KOPT-K1 (cell line): ENCODE results near the gene UGT1A5.
"Not testable (repeated sequence)": the region's sequence is repeated elsewhere in the genome, so short reads cannot be mapped to it uniquely, and the experiment has no call there.

Experiments
- H3K27ac ChIP-seq: fragments of 200-600 bp; sonication (generic); 2 replicates; pipeline ENCODE4 v1.5.1; 2016; ENCODE audit warnings: antibody characterized with exemption, mild to moderate bottlenecking, low read depth, low read length; ENCODE audit not compliant: poor library complexity, severe bottlenecking
- H3K36me3 ChIP-seq: fragments of 200-600 bp; sonication (generic); 2 replicates; pipeline ENCODE4 v1.5.1; 2017; ENCODE audit warnings: antibody characterized with exemption, mild to moderate bottlenecking, low read length, moderate library complexity; ENCODE audit not compliant: insufficient read depth
- H3K9me3 ChIP-seq: fragments of 200-600 bp; sonication (generic); 2 replicates; pipeline ENCODE4 v1.5.1; 2017; ENCODE audit warnings: antibody characterized with exemption, low read length, mild to moderate bottlenecking; ENCODE audit not compliant: insufficient read depth, poor library complexity, severe bottlenecking

Gene UGT1A5

GRCh38 chr2:233688341-233688740, 24.4 kb upstream of the UGT1A5 start:
- no peaks in the 10 kb centered on the region for H3K36me3 ChIP-seq
- H3K27ac ChIP-seq = no peak overlapping the region
- no peaks in the 10 kb centered on the region for H3K9me3 ChIP-seq

DNA sequence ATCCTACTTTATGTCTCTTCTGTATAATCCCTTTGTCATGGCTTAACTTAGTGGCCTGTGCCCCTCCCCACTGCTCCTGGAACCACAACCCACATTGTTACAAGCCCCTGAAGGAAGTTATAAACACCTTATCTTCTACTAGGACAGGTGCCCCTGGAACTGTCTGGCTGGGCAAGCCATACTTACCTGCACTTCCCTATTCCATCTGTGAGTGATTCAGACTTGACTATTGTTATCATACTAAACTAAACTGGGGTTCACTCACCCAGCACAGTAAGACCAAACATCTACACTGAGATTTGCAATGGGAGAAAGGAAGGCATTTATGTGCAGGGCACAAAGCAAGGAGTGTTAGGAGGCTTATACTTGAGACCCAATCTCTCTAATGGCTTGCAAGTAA, 23.7 kb upstream of the UGT1A5 start:
- no peaks in the 10 kb centered on the region for H3K36me3 ChIP-seq
- H3K27ac ChIP-seq = no peak overlapping the region
- H3K9me3 ChIP-seq = no peaks in the 10 kb centered on the region

GRCh38 chr2:233689501-233689900, 23.2 kb upstream of the UGT1A5 start:
- H3K9me3 ChIP-seq = no peaks in the 10 kb centered on the region

DNA sequence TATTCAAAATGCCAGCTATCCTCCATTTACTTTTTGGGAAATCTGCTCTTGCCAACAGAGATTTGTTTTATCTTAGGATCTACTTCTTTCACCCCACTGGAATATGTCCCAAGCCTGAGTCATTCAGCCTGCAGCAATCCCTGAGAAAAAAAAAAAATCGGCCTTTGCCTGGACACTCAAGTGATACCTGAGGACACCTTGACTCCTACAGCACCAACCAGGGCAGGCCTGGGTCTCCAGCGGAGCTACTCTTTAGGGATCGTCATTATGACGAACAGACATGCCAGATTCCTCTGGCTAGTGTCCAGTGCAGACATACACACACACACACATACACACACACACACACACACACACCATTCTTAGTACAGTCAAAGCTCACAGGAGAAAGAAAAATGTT, 22.3 kb upstream of the UGT1A5 start:
- no peaks in the 10 kb centered on the region for H3K9me3 ChIP-seq
- no peaks in the 10 kb centered on the region for H3K36me3 ChIP-seq
- H3K27ac ChIP-seq = no peak overlapping the region

More at GRCh38 chr2:233689501-233689900, 23.2 kb upstream of the UGT1A5 start:
- Histone ChIP-seq H3K27ac (no peak overlapping the region), H3K36me3 (no peaks in the 10 kb centered on the region)

- H3K9me3 ChIP-seq = no peaks in the 10 kb centered on the region
- no peak overlapping the region for H3K27ac ChIP-seq
- H3K36me3 ChIP-seq = no peaks in the 10 kb centered on the region
Measured at GRCh38 chr2:233691443-233692433, 21.0 kb upstream of the UGT1A5 start.

DNA sequence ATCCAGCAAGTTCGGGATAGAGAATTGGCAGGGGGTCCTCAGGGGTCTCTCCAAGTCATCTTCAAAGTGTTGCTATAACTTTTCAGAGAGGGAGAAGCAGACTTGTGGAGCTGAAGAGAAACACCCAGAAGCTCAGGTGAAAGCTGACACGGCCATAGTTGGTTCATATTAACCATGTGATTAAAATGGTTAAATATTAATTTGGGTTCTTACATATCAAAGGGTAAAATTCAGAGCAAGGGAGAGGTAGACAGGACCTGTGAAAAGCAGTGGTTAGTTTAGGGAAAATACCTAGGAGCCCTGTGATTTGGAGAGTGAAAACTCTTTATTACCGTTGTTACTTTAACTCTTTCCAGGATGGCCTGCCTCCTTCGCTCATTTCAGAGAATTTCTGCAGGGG, 20.1 kb upstream of the UGT1A5 start, which contains the start of gene UGT1A6:
Gene UGT1A6 (plus strand): TSS at position 243 of the 400 bp plus-strand sequence. CDS start 115 bp downstream, at position 358.
- Histone ChIP-seq H3K36me3 (no peaks in the 10 kb centered on the region), H3K27ac (no peak within 1 kb of the TSS), H3K9me3 (no peaks in the 10 kb centered on the region)

DNA sequence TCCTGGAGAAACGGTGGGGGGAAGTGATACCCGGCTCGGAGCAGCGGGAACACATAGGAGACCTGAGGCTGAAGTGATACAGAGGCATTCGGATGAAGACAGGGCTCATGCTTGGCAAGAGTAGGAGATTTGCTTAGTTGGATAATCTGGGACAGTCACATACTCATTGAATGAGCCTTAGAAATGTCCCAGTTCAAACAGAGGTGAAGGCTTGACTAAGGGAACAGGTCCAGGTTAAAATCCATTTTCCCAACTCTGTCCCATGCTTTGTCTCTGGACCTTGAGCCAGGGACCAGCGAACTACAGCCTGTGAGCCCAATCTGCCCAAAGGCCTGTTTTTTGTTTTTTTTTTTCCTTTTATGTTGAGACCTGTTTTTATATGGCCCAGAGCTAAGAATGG, 18.7 kb upstream of the UGT1A5 start:
- Histone ChIP-seq H3K9me3 (no peaks in the 10 kb centered on the region), H3K27ac (no peak overlapping the region), H3K36me3 (no peaks in the 10 kb centered on the region)

- Histone ChIP-seq H3K36me3 (no peaks in the 10 kb centered on the region), H3K9me3 (no peaks in the 10 kb centered on the region), H3K27ac (no peak overlapping the region)
Measured at GRCh38 chr2:233698740-233699139, 14.0 kb upstream of the UGT1A5 start.

- Histone ChIP-seq H3K36me3 (no peaks in the 10 kb centered on the region), H3K27ac (no peak overlapping the region), H3K9me3 (no peaks in the 10 kb centered on the region)
Measured at GRCh38 chr2:233699424-233700027, 13.2 kb upstream of the UGT1A5 start.

DNA sequence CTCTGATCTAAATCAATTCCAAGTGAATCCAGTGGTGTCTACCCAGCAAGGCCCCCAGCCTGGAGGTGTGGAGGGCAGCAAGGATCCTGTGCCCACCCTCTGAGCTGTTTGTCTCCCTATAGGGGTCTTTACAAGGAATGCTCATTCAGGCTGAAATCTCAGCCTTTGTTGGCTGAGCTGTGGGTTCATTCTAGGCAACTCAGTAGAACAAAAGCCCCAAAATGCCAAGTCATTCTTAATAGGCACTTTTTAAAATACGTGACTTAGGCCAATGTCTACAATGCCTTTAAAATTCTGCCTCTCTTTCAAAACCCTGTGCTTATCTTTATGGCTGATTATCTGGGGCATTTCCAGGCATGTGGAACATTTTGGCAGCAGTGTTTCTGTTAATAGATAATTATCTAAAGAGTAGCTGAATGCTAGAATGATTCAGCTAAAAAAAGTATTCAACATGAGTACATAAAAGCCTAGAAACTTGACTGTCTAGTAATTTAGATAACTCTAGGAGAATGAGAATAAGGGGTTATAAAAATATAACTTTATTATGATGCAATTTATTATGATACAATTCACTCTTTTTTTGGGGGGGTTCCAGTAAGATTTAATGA, 12.6 kb upstream of the UGT1A5 start:
- no peaks in the 10 kb centered on the region for H3K36me3 ChIP-seq
- H3K9me3 ChIP-seq = no peaks in the 10 kb centered on the region
- no peak overlapping the region for H3K27ac ChIP-seq

GRCh38 chr2:233700842-233701241, 11.9 kb upstream of the UGT1A5 start:
- H3K36me3 ChIP-seq, H3K27ac ChIP-seq, H3K9me3 ChIP-seq: not testable (repeated sequence)

DNA sequence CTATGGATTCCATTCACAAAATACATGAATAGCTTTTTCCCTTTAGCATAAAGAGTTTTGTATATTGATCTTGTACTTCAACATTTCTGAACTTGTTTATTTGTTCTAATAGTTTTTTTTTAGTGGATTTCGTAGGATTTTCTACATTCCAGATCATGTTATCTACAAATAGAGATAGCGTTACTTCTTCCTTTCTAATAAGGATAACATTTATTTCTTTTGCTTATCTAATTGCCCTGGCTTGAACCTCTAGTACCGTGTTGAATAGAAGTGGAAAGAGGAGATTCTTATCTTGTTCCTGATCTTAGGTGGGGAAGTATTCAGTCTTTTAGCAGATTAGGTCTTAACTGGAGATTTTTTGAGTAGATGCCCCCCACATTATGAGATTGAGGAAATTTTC, 10.5 kb upstream of the UGT1A5 start:
- Histone ChIP-seq H3K27ac (no peak overlapping the region), H3K9me3 (no peaks in the 10 kb centered on the region), H3K36me3 (no peaks in the 10 kb centered on the region)

DNA sequence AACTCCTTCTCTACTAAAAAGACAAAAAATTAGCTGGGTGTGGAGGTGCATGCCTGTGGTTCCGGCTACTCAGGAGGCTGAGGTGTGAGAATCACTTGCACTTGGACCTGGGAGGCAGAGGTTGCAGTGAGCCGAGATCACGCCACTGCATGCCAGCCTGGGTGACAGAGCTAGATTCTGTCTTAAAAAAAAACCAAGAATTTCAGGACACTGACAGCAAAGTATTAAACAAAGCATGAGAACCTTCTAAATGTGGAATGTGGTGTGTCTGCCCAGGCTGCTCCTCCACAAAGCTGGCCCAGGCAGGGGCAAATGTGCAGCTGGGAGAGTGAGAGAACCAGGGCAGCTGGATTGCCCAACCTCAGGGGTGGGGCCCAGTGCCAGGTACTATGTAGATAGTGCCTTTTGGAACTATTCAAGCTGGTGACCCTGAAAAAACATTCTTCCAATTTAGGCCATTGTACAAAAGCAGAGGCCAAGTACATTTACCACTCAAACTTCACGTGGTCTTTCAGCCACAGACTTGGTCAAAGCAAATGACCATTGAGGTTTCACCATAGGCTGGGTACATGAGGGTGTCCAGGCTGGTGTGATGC, 6.7 kb upstream of the UGT1A5 start:
- Histone ChIP-seq H3K9me3 (no peaks in the 10 kb centered on the region), H3K27ac (no peak overlapping the region), H3K36me3 (no peaks in the 10 kb centered on the region)

DNA sequence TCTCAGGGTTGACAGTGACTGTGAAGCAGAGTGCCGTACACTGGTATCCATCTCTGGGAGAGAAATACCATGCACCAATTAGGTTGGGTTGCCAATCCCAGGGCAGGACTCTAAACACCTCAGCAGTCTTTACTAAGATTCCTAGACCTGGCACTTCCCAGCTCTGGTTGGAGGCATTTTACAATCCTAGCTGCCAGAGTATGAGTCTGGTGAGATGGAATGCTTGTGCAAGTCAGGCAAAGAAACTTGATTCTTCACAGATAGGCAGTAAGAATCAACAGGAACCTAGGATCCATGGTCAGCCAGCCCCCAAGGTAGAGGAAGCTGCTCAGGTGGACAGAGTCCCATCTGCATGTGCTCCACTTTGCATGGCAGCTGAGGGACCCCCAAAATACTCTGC, 6.0 kb upstream of the UGT1A5 start:
- no peaks in the 10 kb centered on the region for H3K36me3 ChIP-seq
- no peak overlapping the region for H3K27ac ChIP-seq
- no peaks in the 10 kb centered on the region for H3K9me3 ChIP-seq
